Measurements from ENCODE around the gene SHISAL1.

The SHISAL1 gene

DNA sequence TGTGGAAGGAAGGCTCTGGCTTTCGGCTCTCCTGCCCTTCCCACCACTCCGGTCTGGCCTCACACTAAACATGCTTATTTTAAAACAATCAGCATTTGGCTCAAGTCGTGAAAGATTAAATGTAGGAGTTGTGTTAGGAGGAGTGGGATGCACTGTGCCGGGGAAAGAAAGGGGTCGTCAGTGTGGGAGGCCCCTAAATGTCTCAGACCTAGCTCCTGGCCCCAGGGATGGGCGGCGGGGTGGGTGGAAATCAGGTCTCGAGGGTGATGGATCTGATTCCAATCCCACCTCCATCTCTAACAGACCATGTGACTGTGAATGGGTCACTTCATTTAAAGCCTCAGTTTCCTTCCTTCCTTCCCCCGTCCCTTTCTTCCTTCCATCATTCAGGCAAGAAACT is 6.9 kb upstream of the SHISAL1 start:
- H3K4me3 ChIP-seq (ENCODE audit: severe bottlenecking), result no peak overlapping the region
- no peak overlapping the region for H3K27ac ChIP-seq (ENCODE audit: poor library complexity, severe bottlenecking)
- H3K9me3 ChIP-seq (ENCODE audit: severe bottlenecking), result no peaks in the 10 kb centered on the region
- TF ChIP-seq, protein P1, sequence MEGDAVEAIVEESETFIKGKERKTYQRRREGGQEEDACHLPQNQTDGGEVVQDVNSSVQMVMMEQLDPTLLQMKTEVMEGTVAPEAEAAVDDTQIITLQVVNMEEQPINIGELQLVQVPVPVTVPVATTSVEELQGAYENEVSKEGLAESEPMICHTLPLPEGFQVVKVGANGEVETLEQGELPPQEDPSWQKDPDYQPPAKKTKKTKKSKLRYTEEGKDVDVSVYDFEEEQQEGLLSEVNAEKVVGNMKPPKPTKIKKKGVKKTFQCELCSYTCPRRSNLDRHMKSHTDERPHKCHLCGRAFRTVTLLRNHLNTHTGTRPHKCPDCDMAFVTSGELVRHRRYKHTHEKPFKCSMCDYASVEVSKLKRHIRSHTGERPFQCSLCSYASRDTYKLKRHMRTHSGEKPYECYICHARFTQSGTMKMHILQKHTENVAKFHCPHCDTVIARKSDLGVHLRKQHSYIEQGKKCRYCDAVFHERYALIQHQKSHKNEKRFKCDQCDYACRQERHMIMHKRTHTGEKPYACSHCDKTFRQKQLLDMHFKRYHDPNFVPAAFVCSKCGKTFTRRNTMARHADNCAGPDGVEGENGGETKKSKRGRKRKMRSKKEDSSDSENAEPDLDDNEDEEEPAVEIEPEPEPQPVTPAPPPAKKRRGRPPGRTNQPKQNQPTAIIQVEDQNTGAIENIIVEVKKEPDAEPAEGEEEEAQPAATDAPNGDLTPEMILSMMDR (IDR thresholded peaks at IDR 0.05; ENCODE audit: poor library complexity, severe bottlenecking), result no peak
- H3K36me3 ChIP-seq (ENCODE audit: low read depth), result no peaks in the 10 kb centered on the region
- H3K27me3 ChIP-seq (ENCODE audit: insufficient read depth, poor library complexity, severe bottlenecking), result no peaks in the 10 kb centered on the region
- ATAC-seq (ENCODE audit: low read depth) (no peak), DNase-seq (ENCODE audit: low spot score) (no peak)
- no peaks in the 10 kb centered on the region for H3K4me1 ChIP-seq (ENCODE audit: insufficient read depth, poor library complexity, severe bottlenecking)

DNA sequence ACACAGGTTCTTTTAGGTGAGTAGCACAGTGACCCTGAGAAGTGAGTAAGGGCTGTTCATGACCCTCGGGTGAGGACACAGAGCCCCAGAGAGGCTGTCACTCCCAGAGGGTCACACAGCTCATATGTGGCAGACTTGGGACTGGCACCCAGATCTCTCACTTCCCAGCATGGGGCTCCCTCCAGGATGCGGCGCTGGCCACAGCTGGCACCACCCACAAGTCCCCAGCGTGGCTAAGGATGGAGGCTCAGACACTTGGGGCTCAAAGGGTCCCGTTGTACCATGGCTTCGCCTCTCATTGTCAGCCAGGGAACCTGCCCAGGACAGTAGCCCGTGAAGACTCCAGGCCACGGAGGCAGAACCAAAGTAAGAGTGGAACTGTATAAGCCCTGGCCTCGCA is 6.0 kb upstream of the SHISAL1 start:
- H3K4me3 ChIP-seq (ENCODE audit: severe bottlenecking), result no peak overlapping the region
- ATAC-seq (ENCODE audit: low read depth) (no peak), DNase-seq (ENCODE audit: low spot score) (no peak)
- no peaks in the 10 kb centered on the region for H3K27me3 ChIP-seq (ENCODE audit: insufficient read depth, poor library complexity, severe bottlenecking)
- TF ChIP-seq, protein P1 (IDR thresholded peaks at IDR 0.05; ENCODE audit: poor library complexity, severe bottlenecking), result no peak
- H3K9me3 ChIP-seq (ENCODE audit: severe bottlenecking), result no peaks in the 10 kb centered on the region
- no peaks in the 10 kb centered on the region for H3K36me3 ChIP-seq (ENCODE audit: low read depth)
- H3K27ac ChIP-seq (ENCODE audit: poor library complexity, severe bottlenecking), result no peak overlapping the region
- H3K4me1 ChIP-seq (ENCODE audit: insufficient read depth, poor library complexity, severe bottlenecking), result no peaks in the 10 kb centered on the region

DNA sequence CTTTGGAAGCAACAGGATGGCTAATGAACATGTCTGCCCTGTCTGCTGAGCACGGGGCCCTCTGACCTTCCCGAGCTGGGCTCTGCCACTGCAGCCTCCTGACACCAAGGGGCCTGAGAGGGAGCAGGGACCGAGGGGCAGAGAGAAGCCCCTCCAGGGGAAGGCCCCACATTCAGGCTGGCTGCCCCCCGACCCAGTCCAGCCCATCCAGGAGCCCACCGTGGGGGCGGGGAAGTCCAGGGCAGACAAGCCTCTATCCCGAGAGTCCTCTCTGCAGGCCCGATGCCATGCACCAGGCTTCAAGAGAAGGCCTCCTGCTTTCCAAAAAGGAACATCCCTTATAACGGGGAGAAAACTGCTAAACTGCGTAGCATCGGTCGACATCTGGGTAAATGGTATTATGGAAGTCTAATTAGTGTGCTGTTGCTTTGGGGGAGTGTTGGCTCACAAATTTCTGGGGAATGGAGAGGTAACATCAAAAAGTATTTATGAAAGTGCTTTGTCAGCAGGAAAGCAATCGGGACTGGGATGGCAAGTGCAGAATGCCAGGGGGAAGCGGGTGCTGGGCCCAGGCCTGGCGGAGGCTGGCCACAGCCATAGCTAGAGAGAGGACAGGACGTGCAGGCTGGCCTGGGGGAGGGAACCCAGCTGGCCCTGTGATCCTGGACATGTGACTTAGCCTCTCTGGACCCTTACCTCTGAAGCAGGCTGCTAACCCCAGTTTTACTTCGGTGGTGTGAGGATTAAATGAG is 5.3 kb upstream of the SHISAL1 start:
- Histone ChIP-seq H3K36me3 (ENCODE audit: low read depth) (no peaks in the 10 kb centered on the region), H3K4me1 (ENCODE audit: insufficient read depth, poor library complexity, severe bottlenecking) (no peaks in the 10 kb centered on the region), H3K4me3 (ENCODE audit: severe bottlenecking) (no peak overlapping the region), H3K9me3 (ENCODE audit: severe bottlenecking) (no peaks in the 10 kb centered on the region), H3K27ac (ENCODE audit: poor library complexity, severe bottlenecking) (no peak overlapping the region), H3K27me3 (ENCODE audit: insufficient read depth, poor library complexity, severe bottlenecking) (no peaks in the 10 kb centered on the region)
- TF ChIP-seq, protein P1 (IDR thresholded peaks at IDR 0.05; ENCODE audit: poor library complexity, severe bottlenecking), result no peak
- DNase-seq (ENCODE audit: low spot score) (no peak), ATAC-seq (ENCODE audit: low read depth) (no peak)

DNA sequence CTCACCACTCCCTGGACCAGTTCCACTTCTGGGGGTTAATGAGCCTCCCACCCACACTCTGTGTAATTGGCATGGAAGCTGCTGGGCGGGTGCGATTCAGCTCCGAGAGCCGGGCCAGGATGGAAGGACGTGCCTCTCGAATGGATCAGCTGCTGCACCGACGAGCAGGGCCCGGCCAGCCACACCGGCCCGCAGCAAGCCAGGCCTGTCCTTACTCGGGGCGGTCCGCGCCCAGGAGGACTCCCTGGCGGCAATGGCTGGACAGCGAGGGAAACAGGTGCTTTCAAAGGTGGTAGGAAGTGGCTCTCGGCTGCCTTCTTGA is 4.3 kb upstream of the SHISAL1 start:
- H3K27me3 ChIP-seq (ENCODE audit: insufficient read depth, poor library complexity, severe bottlenecking), result no peaks in the 10 kb centered on the region
- peaks cover under 1% of the 10 kb centered on the region for H3K4me1 ChIP-seq (ENCODE audit: insufficient read depth, poor library complexity, severe bottlenecking)
- no peaks in the 10 kb centered on the region for H3K36me3 ChIP-seq (ENCODE audit: low read depth)
- no peak overlapping the region for H3K4me3 ChIP-seq (ENCODE audit: severe bottlenecking)
- H3K9me3 ChIP-seq (ENCODE audit: severe bottlenecking), result no peaks in the 10 kb centered on the region
- DNase-seq (ENCODE audit: low spot score), result no peak
- TF ChIP-seq, protein P1 (IDR thresholded peaks at IDR 0.05; ENCODE audit: poor library complexity, severe bottlenecking), result no peak
- H3K27ac ChIP-seq (ENCODE audit: poor library complexity, severe bottlenecking), result no peak overlapping the region
- no peak for ATAC-seq (ENCODE audit: low read depth)

DNA sequence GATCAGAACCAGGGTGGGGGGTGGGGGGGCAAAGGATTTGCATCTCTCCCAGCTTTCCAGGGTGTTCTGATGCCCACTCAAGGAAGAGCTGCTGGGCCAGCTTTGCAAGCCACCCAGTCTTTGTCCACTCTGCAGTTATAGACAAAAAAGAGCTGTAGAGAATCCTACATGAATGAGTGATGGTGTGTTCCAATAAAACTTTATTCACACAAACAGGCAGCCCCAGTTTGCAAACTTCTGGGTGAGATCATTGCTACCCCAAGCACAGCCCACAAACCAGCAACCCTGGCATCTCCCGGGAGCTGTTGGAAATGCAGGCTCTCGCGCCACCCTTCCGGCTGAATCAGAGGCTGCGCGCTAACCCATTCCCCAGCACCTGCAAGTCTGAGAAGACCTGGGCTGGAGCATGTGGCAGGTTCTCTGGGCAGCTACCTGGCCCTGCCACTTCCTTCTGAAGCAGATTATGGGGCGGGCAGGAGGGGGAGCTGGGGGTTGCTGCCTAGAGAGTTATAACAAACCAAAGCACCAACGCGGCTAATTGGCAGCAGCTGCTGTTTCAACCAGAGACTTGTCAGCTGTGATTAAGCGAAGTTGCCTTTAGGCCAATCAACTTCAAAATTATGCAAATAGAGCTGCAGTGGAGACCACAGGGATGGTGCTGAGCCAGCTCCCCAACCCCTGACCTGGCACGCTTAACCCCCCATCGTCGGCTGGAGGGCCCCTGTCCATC is 3.8 kb upstream of the SHISAL1 start:
- TF ChIP-seq, protein P1 (IDR thresholded peaks at IDR 0.05; ENCODE audit: poor library complexity, severe bottlenecking), result no peak
- H3K9me3 ChIP-seq (ENCODE audit: severe bottlenecking), result no peaks in the 10 kb centered on the region
- no peak for ATAC-seq (ENCODE audit: low read depth)
- no peak overlapping the region for H3K27ac ChIP-seq (ENCODE audit: poor library complexity, severe bottlenecking)
- H3K4me3 ChIP-seq (ENCODE audit: severe bottlenecking), result no peak overlapping the region
- no peaks in the 10 kb centered on the region for H3K36me3 ChIP-seq (ENCODE audit: low read depth)
- DNase-seq (ENCODE audit: low spot score), result no peak
- H3K27me3 ChIP-seq (ENCODE audit: insufficient read depth, poor library complexity, severe bottlenecking), result no peaks in the 10 kb centered on the region
- peaks cover 6% of the 10 kb centered on the region for H3K4me1 ChIP-seq (ENCODE audit: insufficient read depth, poor library complexity, severe bottlenecking)
